ENCODE data around the gene KY.

KY gene, protein sequence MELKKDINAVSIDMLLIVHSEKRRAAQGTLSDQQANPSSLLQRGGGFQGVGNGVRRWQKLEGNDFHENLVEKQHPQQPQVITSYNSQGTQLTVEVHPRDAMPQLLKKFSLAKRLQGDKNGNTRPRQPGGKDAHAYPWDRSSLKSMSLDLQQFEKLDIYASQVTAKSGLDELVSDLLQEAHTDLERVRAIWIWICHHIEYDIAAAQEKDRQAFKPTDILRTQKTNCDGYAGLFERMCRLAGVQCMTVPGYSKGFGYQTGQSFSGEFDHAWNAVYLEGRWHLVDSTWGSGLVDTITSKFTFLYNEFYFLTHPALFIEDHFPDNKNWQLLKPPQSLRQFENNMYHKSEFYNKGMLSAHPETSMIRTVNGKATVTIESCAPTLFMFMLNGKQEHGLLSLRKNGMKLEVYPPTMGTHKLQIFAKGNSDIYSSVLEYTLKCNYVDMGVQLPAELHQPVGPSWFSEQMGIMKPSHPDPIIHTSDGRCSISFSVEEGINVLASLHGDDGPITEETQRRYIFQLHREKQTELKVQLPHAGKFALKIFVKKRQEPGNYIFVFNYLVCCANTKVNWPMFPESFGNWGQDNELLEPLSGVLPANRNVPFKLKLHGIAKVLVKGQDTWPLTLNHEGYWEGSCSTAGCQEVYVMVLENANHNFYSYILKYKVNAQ

DNA sequence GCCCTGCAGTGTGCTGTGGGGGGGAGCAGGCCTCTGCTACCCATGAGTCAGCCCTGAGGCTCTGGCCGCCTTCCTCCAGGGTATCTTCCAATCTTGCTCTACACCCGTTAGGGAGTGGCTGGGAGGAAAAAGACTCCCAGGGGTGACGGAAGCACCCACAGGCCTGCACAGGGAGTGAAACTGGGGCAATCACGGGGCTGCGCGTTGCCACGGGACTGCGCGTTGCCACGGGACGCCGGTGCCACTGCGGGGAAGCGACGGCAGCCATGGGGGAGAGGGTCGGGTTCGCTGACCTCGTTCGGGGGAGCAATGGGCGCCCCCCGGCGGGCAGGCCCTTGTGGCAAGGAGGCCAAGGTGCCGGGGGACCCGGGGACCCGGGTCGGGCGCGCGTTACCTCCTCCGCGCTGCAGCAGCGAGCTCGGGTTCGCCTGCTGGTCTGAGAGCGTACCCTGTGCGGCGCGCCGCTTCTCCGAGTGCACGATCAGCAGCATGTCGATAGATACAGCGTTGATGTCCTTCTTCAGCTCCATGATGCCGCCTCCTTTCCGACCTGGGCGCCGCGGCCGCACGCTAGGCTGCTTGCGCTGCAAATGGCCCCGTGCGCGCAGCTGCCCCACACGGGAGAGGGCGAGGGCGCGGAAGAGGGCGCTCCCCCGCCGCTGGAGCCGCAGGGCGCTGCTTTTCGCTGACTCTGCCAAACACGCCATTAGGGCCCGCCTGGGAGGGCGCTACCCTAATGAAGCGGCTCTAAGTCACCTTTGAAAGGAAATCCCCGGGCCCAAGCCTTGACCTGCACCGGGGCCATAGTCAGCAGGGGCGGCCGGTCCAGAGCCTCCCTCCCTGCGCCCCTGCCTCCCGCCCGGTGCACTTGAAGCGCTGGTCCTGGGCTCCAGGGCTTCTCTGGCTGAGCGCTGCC is at the start of gene KY:
Gene KY (minus strand): TSS at position 592 of the 916 bp plus-strand sequence. CDS start 62 bp downstream, at position 530.
- DNase-seq = peak; percentile 37 to 80

- DNase-seq = no peak
Measured at GRCh38 chr3:134699721-134700120, 48.9 kb upstream of the KY start.

DNA sequence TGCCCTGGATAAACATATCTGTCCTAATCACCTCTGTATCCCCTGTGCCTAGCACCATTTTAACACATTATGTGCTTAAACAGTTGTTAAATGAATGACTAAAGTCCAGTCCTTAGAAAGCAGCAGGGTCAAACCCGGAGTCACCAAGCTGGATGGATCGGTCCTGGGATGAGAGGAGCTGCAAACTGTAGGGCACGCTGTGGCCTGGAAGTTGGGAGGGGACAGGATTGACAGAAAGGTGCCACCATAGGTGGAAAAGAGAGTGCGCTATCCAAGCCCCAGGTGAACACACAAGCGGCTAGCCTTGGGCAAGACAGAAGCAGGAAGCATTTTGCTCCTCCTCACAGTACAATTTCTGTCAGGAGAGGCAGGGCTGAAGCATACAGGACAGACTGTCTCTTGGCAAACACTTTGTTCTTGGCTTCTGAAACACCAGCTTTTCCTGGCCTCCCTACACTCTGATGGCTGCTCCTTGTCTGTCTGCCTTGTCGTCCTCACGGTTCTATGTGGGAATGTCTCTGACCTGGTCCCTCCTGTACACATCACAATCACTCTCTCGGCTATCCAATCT is 48.4 kb upstream of the KY start:
- DNase-seq = no peak

- no peak for DNase-seq
Measured at GRCh38 chr3:134697830-134698689, 47.2 kb upstream of the KY start.

- no peak for DNase-seq
Measured at GRCh38 chr3:134696155-134696554, 45.3 kb upstream of the KY start.

DNA sequence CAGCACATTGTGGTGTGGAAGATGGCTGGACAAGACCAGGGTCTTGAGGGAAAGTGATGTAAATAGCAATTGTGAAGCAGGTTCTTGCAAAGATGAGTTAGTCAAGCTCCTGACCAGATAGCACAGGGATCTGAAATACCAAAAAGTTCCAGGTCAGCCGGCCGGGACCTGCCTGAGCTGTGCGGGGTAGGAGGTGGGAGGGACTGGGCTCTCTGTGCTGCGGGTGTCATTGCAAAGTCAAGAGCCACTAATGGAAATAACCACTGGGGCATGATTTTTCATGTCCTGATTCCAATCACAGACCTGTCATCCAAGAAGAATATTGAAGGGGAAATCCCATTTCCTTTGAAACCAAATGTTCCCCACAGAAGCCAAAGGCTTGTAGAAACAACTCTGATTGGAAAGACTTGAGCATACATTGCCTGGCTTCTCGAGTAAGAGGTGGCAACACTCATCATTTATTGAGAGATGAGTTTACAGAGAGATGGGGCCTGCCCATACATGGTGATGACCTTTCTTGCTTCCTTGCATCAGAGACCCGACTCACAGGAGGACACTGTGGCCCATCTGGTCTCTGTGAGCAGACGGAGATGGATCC is 44.2 kb upstream of the KY start:
- DNase-seq = no peak

GRCh38 chr3:134694466-134694865 is 43.6 kb upstream of the KY start:
- DNase-seq = no peak

DNA sequence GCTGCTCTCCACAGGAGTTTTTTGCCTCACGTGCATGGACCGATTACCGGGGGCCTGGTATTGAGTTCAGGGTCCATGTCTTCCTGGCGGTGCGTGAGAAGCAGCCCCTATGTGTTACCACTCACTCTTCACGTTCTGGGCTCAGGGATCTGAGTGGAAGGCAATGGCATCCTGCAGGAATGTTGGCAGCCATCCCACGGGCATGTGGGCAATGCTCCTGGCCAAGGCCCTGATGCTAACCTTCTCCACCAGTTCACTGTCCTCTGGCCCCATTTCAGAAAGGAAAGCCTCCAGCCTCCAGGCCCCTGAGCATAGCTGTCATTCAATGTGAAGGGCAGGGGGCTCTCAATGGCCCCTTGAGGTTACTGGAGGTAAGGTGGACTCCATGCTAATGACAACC is 43.0 kb upstream of the KY start:
- DNase-seq = no peak

- DNase-seq = no peak
Measured at GRCh38 chr3:134693226-134693625, 42.4 kb upstream of the KY start.

GRCh38 chr3:134690226-134690625 is 39.4 kb upstream of the KY start:
- DNase-seq = no peak

GRCh38 chr3:134687642-134688041 is 36.8 kb upstream of the KY start:
- DNase-seq = no peak

GRCh38 chr3:134685929-134686802 is 35.3 kb upstream of the KY start:
- no peak for DNase-seq

DNA sequence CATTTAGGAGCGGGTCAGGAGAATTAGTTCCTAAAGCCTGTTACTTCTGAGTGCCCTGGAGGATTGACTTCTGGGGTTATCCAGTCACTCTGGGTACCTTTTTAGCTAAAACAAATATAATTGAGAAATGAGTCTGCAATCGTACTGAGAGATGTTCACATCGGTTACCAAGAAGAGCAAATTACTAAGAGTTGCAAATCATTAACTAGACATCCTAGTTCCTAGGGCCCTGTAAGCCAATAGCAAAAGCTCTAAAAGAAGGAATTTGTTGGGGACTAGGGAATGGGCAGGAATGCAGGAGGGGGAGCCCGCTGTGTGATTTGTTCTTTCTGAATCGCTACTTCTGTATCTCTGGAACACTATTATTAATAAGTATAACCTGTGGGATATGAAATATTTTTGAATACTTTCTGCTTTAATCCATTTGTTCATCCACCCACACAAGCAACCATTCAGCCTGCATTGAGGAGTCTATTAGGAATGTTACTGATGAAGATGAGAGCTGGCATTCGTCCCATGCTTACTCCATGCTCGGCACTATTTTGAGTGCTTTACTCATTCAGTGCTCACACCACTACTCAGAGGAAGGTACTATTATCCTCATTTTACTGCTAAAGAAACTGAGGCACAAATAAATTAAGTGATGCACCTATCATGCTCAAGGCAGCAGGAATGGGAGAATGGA is 31.5 kb upstream of the KY start:
- no peak for DNase-seq

- DNase-seq = no peak
Measured at GRCh38 chr3:134681522-134681900, 30.7 kb upstream of the KY start.

DNA sequence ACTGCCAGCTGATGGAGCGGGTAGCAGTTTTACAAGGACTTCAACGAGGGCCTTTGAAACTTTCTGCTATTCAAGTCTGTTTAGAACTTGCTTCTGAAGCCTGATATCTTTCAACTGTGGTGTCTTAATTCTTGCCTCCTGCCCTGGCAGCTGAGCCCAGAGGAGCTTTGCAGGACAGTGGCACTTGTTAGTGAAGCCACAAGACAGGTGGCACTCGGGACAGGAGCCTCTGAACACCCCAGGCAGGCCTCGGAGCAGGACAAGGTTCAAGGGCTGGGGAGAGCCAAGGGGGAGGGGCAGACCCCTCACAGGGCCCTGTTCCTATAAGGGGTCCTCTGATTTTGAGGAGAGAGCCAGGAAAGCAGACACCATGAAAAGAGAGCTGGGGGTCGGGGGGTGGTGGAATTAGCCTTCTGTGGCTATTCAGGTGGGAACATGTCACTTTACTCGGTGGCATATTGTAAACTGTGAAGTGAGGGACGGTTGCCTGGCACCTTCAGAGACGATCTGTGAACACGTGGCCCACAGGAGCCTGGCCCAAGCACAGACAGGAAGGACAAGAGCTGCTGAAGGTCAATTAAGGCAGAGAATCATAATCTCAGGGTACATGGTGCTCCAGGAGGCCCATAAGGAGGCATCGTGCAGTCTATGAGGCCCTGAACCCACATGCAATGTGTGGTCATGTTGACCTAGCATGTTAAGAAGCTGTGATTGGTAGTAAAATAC is 30.1 kb upstream of the KY start:
- DNase-seq = no peak

- no peak for DNase-seq
Measured at GRCh38 chr3:134677987-134678308, 27.1 kb upstream of the KY start.

GRCh38 chr3:134677196-134677986 is 26.6 kb upstream of the KY start:
- peak in 1 of 2 experiments; percentile 13 for DNase-seq

GRCh38 chr3:134675726-134676256 is 25.0 kb upstream of the KY start:
- DNase-seq = no peak
